HL-60 (cell line): ENCODE results near the gene MYOZ2.

ENCODE experiments used
- DNase-seq, 2 experiments: peaks; one replicate each; pipeline ENCODE4 v3.0.0-alpha.2; 2010 to 2020; ENCODE audit warnings: low read depth in 1 of 2, low spot score in 1 of 2
- H3K27ac ChIP-seq: fragments of 250-450 bp; sonication (Bioruptor Pico); replicated peaks from 2 replicates; pipeline ENCODE4 v1.5.1; 2020; ENCODE audit warnings: mild to moderate bottlenecking, moderate library complexity
- H3K27me3 ChIP-seq: fragments of 250-450 bp; sonication (Bioruptor Pico); 2 replicates; pipeline ENCODE4 v1.5.1; 2021; ENCODE audit warnings: mild to moderate bottlenecking, moderate library complexity; ENCODE audit not compliant: insufficient read depth, poor library complexity, severe bottlenecking
- H3K4me3 ChIP-seq: replicated peaks from 2 replicates; pipeline ENCODE4 v1.5.1; 2011; ENCODE audit warnings: mild to moderate bottlenecking, control low read depth, low read length; ENCODE audit not compliant: insufficient read depth
- CTCF ChIP-seq: IDR thresholded peaks from one replicate; pipeline ENCODE4 v1.5.1; 2011; ENCODE audit warnings: low read length, control low read depth, inconsistent platforms; ENCODE audit not compliant: insufficient read depth
- GABPA ChIP-seq: IDR thresholded peaks from 2 replicates; pipeline ENCODE4 v1.6.1; 2012; ENCODE audit warnings: low read depth
- POLR2AphosphoS5 ChIP-seq: IDR thresholded peaks from 2 replicates; pipeline ENCODE4 v1.6.1; 2012; ENCODE audit warnings: low read depth
- REST ChIP-seq: IDR thresholded peaks from 2 replicates; pipeline ENCODE4 v1.6.1; 2012; ENCODE audit warnings: low read depth; ENCODE audit not compliant: insufficient replicate concordance
- SPI1 ChIP-seq: IDR thresholded peaks from 2 replicates; pipeline ENCODE4 v1.6.1; 2012; ENCODE audit warnings: low read depth, mild to moderate bottlenecking, borderline replicate concordance

Gene MYOZ2

GRCh38 chr4:119105605-119106004 is 30.0 kb upstream of the MYOZ2 start:
- TF ChIP-seq SPI1 (no peak), GABPA (no peak), POLR2AphosphoS5 (no peak)
- H3K27ac ChIP-seq: no peak overlapping the region
- no peaks in the 10 kb centered on the region for H3K27me3 ChIP-seq
- no peak for DNase-seq
- no peak overlapping the region for H3K4me3 ChIP-seq

GRCh38 chr4:119106036-119107000 is 29.3 kb upstream of the MYOZ2 start:
- no peak for TF ChIP-seq SPI1
- TF ChIP-seq POLR2AphosphoS5: no peak
- TF ChIP-seq REST: no peak
- TF ChIP-seq GABPA: no peak
- no peak for TF ChIP-seq CTCF
- Histone ChIP-seq H3K4me3 (no peak overlapping the region), H3K27ac (no peak overlapping the region), H3K27me3 (no peaks in the 10 kb centered on the region)
- no peak for DNase-seq

GRCh38 chr4:119110121-119110520 is 25.5 kb upstream of the MYOZ2 start:
- DNase-seq: no peak
- no peak overlapping the region for H3K4me3 ChIP-seq
- H3K27me3 ChIP-seq: no peaks in the 10 kb centered on the region
- no peak for TF ChIP-seq SPI1
- TF ChIP-seq GABPA: no peak
- no peak for TF ChIP-seq POLR2AphosphoS5
- no peak for TF ChIP-seq CTCF
- no peak for TF ChIP-seq REST
- H3K27ac ChIP-seq: no peak overlapping the region

GRCh38 chr4:119111296-119111695 is 24.3 kb upstream of the MYOZ2 start:
- H3K27ac ChIP-seq: no peak overlapping the region
- no peak for DNase-seq
- H3K4me3 ChIP-seq: no peak overlapping the region
- TF ChIP-seq CTCF (no peak), GABPA (no peak), POLR2AphosphoS5 (no peak), REST (no peak), SPI1 (no peak)
- no peaks in the 10 kb centered on the region for H3K27me3 ChIP-seq
